Kasumi-1 (cell line): ENCODE data around the gene SIPA1L3.

Source experiments
- DNase-seq, 2 experiments: peaks; one replicate each; lab custom pipeline; 2025; lab: John Stamatoyannopoulos, UW

Gene SIPA1L3

DNA sequence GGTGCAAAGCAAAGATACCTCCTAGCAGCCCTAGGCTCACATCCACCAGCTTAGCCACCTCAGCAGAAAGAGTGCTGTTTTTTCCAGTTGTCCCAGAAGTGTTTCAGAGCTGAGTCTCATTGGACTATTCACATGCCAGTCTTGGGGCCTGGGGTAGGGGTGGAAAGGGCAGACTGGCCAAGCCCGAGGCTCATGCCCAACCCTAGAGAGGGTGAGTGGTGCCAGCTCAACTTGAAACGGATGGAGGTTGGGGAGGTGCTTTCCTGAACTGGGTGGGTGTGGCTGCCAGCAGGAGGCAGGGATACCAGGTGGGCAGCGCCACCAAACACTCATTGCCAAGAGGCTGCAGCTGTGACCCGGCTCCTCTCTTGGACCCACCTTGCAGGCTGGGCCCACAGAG, 200.1 kb downstream of the SIPA1L3 start:
- no peak for DNase-seq

DNA sequence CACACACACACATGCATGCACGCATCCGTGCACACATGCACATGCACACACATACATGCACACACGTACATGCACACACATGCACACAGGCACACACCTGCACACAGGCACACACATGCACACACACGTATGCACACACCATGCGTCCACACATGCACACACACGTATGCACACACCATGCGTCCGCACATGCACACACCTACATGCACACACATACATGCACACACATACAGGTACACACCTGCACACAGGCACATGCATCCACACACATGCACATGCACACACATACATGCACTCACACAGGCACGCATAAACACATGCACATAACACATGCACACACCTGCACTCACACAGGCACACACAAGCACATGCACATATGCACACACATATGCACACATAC, 204.9 kb downstream of the SIPA1L3 start:
- no peak for DNase-seq

DNA sequence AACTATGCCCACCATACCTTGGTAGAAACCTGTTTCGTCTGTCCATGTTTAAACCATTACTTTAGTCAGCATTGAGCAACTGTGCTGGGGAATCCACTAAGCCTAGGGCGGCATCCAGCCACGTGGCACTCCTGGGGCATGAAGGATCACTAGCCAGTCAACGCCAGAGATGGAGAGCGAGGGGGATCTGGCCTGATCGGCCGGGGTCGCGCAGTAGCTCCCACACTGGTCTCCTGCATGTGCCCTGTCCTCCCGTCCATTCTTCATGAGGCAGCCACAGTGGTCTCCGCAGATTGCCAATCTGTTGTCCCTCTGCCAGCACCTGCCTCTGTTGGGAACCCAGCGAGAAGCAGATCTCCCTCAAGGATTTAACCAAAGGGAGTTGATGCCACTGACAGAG, 207.6 kb downstream of the SIPA1L3 start:
- no peak for DNase-seq

DNA sequence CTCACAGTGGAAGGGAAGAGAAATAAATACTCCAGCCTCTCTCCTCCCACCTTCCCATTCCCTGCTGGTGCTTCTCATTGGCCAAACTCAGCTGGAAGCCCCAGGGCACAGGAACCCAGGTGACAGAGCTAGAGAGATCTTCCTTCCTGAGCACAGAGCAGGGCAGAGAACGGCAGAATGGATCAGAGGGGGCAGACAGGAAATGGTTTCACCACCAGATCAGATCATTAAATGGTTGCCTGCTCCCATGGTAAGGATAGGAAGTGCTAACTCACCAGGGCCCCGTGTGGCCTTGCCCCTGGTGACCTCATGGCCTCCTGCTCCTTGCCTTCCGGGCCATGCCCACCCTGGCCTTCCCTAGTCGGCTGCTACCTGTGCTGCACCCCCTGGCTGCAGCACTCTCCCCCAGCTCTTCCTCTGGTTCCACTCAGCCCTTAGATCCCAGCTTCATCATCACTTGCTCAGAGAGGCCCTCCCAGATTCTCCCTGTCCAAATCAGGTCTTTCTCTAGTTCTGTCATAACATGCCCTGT, 208.3 kb downstream of the SIPA1L3 start:
- DNase-seq, result no peak

DNA sequence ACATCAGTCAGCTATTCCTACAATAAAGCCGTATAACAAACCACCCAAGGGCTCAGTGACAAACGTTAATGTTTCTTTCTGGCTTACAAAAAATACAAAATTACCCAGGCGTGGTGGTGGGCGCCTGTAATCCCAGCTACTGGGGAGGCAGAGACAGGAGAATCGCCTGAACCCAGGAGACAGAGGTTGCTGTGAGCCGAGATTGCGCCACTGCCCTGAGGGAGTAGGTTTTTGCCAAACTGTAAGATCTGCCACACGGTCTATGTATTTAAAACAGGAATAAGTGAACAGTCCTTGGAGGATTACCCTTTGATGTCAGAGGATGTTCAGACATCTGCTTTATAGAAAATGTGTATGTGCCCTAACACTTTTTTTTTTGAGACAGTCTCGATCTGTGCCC, 211.2 kb downstream of the SIPA1L3 start:
- DNase-seq, result no peak

DNA sequence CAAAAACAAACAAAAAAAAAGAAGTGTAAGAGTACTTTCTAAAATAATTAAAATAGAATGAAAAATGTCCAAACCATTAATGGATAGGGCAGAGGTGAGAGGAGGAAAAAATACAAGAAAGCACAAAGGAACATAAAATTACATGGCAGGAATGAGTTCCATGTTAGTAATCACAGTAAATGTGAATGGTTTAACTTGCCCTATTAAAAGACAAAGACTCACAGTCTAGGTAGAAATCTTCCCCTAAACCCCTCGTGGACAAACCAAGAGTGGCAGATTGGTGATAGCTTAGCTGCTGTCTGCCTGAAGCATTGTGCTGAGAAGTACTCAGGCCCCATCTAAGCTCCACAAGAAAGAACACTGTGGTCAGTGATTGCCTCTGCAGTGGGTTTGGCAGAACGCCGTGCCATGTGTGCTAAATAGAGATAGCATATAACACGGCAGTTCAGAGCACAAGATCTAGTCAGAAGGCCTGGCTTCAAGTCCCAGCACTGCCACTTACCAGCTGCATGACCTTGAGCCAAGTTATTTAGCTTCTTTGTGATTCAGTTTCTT, 213.5 kb downstream of the SIPA1L3 start:
- DNase-seq, result no peak

DNA sequence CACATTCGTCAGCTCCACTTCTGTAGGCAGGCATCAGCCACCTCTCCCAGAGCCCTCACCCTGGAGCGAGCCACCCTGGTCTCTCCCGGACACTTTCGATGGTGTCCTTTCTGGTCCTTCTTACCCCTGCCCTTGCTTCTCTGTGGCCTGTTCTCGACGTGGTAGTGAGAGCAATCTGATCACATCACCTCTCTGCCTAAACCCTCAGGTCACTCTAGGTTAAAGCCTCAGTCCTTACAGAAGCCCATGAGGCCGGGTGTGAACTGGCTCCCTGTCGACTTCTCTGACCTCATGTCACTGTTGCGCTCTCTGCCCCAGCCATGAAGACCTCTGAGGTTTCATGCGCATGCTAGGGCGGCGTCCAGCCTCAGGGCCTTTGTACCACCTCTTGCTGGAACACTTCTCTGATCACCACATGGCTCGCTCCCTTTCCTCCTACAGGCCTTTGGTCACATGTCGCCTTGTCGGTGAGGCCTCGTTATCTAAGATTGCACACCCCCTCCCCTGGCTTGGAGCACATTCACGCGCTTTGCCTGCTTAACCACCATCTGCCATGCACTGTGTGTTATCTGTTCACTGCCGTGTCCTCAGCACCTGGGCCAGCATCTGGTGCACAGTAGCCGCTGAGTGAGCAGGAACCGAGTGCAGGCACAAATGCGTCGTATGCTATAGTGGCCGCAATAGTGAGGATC, 215.5 kb downstream of the SIPA1L3 start:
- DNase-seq, result no peak

DNA sequence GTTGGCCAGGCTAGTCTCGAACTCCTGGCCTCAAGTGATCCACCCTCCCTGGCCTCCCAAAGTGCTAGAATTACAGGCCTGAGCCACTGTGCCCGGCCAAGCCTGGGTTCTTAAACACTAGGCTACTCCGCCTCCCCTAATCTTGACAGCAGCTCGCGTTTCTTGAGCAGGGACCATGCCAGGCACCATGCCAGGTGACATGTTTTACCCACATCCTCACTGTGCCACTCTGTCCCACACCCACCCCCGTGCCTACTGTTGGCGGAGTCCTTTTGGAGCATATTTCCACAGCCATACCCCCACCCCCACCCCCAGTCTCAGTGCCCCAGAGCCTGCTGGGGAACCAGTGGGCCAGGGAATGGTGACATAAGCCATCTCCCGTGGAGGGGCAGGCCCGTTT, 218.2 kb downstream of the SIPA1L3 start:
- DNase-seq, result no peak

DNA sequence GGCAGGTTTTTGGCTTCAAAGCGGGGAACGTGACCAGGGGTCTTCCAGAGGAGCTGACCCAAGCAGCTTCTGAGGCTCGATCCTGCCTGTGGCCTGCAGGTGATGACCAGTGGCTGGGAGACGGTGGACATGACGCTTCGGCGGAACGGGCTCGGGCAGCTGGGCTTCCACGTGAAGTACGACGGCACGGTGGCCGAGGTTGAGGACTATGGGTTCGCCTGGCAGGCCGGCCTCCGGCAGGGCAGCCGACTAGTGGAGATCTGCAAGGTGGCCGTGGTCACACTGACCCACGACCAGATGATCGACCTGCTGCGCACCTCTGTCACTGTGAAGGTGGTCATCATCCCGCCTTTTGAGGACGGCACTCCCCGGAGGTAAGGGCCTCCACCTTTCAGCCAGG, 223.4 kb downstream of the SIPA1L3 start:
- no peak for DNase-seq

DNA sequence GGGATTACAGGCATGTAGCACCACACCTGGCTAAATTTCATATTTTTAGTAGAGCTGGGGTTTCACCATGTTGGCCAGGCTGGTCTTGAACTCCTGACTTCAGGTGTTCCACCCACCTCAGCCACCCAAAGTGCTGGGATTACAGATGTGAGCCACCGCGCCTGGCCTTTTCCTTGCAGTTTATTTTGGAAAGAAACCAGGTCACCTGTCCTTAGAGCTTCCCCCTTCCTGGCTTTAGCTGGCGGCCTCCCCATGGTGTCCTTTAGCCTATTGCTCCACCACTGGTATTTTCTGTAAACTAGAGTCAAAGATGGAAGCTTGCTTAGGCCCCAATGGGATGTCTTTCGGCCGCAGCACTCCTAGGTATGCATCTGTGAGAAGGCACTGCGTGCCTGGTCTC, 225.8 kb downstream of the SIPA1L3 start:
- no peak for DNase-seq

DNA sequence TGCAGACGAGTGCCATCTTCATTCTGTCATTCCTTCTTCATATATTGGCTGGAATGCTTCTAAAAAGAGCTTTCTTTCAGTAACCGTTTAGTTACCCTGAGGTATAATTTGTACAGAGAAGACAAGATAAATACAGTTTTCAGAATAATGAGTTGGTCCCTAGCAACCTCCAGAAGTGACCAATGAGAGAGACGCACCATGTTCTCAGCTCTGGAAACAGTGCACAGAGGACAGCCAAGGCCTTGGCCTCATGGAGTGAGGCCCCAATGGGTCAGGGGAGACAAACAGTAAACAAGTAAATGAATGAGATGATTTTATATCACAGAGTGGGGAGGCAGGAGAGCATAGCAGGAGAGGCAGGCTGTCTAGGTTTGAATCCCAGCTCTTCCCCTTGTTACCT, 226.3 kb downstream of the SIPA1L3 start:
- DNase-seq, result no peak

DNA sequence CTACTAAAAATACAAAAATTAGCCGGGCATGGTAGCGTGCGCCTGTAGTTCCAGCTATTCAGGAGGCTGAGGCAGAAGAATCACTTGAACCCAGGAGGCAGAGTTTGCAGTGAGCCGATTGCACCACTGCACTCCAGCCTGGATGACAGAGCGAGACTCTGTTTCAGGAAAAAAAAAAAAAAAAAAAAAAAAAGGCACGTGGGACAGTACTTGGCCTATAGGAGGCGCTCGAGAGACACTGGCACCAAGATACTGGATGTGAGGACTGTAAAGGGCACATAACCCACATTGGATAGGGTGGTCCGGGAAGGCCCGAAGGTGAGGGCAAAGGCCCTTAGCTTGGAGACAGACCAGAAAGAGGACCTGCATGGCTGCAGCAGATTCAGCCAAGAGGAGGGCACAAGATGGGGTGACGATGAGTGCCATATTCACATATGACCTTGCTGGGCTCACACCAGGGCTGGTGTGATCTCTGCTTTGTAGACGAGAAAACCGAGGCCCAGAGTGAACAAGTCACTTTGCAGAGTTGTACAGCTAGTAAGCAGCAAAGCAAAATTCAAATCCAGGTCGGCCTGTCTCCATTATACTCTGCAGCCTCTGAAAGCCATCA, 227.6 kb downstream of the SIPA1L3 start:
- peak; percentile 26 to 27 for DNase-seq

DNA sequence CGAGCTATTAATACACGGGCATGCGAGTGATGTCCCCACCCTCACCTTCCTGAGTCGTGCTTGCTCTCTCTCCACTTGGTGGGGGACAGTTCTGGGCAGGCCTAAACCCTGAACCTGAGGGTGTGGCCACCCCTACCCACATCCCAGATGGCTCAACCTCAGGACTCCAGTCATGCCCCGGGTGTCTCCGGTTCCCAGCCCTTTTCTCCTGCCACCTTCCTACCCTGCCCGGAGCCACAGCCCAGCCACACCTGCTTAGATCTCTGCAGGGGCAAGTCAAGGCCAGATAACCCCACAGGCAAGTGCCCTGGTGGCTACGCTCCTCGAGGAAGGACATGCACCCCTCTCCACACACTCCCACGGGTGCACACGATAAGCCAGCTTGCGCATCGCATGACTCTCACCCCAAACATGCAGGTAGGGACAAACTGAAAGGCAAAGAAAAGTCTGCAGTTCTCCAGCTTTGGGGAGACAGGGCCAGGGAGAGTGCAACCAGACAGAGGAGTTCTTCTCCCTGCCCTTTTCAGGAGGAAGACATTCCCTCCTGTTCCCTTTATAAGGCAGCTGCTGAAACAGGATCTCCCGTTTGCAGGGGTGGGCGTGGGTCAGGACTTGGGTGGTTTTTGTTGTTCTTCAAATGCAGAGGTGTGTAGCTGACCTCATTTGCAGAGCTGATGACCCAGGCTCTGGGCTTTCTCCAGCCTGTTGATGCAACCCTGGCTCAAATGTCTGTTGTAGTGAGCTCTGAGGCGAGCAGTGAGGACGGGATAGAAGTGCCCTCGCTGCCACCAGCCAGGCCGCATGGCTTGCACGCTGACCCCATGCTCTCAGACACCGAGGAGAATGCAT, 228.4 kb downstream of the SIPA1L3 start:
- DNase-seq, result no peak

DNA sequence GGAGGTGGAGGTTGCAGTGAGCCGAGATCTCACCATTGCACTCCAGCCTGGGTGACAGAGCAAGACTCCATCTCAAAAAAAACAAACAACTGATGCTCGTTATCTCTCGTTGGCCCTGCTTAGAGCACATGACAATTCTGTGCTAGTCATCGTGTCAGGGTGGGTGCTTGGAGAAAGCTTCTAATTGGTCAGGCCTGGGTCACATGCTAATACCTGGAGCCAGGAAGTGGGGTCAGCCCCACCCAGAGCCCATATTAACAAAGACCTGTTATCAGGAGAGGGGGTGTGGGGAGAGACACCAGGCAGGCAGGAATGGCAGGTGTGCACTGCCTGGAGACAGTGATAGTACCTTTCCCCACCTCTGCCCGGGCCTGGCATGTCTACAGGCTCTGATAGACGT, 232.1 kb downstream of the SIPA1L3 start:
- no peak for DNase-seq

DNA sequence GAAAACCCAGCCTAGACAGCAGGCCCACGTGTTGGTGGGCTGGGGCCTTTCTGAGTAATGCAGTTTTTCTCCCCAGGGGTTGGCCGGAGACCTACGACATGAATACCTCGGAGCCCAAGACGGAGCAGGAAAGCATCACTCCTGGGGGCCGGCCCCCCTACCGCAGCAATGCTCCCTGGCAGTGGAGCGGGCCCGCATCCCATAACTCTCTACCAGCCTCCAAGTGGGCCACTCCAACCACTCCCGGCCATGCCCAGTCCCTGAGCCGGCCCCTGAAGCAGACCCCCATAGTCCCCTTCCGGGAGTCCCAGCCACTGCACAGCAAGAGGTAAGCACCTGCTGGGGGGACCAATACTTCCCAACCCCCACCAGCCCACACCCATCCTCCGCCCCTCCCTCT, 234.1 kb downstream of the SIPA1L3 start:
- DNase-seq, result no peak

DNA sequence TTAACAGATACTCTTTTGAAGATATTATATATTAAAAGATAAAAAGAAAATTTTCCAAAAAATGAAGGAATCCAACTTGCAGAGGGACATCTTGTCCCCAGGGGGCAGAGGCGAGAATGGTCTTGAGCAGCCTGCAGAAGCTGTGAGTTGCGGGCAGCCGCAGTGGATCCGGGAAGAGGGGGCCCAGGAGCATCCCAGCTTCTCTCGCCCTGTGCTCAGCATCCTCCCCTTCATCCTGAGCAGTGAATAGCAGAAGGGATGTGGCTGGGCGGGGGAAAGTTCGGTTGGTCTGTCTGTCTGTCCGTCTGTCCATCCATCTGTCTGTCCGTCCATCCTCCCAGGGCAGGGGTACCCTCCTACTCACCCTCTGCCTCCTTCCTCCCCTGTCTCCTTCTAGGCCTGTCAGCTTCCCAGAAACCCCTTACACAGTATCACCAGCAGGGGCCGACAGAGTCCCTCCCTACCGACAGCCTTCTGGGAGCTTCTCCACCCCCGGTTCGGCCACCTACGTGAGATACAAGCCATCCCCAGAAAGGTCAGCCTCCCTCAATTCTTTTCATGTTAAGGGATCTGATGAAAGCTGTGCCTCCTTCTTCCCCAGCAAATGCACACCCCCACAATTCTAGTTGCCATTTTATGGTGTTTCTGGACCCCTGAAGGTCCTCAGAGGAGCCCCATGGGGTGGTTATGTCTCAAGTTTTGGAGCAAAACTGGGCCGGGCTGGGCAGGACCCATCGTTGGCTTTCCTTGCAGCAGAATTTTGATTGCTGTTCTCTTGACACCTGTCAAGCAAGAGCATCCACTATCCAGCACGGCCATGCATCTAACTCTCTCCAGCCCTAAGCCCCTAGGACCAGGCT, 235.4 kb downstream of the SIPA1L3 start:
- peak; percentile 53 to 58 for DNase-seq

DNA sequence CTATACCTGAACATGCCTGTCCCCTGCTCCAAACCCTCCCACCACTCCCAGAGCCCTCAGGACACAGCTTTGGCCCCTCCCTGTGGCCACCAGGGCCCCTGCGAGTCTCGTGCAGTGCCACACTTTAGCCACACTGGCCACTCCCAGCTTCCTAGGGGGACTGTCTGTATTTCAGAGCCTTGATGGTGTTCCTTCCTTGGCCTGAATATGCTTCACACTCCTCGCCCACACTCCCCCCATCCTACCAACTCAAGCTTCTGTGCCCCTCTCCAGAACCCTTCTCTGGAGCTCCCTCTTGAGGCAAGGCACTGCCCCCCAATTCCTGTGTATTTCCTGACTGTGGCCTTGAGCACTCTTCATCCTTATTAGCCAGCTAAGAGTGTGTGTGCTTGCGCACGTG, 236.8 kb downstream of the SIPA1L3 start:
- DNase-seq, result peak; percentile 35 to 62

DNA sequence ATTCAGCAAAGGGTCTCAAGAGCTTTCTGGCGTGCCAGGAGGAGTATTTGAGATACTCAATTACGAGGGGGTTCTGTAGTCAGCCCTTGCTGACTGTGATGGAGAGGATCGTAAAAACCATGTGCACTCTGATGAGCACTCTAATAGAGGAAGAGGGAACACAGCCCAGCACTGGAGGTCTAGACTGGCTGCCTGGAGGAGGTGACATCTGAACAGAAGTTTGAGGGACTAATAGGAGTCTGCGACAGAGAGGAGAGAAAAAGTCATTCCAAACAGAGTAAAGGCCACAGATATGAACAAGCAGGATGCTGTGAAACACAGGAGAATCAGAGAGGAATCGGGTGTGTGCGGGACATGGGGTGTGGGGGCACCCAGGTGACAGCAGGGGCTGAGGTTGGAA, 237.7 kb downstream of the SIPA1L3 start:
- no peak for DNase-seq

DNA sequence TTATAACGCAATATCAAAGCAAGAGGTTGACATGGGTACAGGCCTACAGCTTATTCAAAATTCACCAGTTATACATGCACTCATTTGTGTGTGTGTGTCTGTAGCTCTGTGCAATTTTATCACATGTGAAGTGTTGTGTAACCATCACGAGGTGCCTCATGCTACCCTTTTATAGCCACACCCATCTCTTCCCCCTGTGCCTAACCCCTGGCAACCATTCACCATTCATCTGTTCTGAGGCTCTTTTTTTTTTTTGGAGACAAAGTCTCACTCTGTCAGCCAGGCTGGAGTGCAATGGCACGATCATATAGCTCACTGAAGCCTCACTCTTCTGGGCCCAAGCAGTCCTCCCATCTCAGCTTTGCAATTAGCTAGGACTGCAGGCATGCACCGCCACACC, 238.6 kb downstream of the SIPA1L3 start:
- DNase-seq, result no peak

DNA sequence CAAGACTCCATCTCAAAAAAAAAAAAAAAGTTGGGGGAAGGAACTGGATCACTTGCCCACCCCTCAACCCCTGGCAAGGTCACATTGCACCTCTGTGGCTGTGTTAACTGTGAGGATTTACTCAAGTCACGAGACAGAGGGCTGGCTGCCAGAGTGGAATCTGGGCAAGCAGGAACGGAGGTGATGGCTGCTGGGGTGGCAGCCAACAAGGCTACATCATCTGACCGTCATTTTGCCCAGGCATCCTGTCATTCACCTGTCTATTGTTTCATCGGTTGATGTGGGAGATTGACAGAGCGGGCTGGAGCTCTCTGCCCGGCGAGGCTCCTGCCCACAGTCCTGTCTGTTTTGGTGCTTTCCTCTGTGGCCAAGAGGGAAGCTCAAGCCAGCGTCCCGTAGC, 241.3 kb downstream of the SIPA1L3 start:
- DNase-seq, result no peak

DNA sequence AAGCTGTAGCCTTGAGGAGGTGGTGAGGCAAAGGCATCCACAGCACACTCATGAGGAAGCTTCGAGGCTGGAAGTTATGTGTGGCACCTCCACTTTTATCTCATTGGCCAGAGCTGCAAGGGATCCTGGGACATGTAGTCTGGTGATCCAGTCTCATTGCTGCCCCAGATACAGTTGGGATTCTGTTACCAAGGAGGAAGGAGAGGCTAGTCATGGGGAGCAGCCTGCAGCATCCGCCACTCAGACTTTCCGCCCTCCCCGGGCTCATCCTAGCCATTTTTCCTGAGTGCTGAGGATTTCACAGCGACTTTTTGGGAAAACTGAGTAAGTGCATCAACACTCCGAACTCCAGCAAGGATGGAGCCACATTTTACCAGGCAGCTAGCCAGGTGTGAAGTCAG, 242.7 kb downstream of the SIPA1L3 start:
- DNase-seq, result peak; percentile 17 to 20

DNA sequence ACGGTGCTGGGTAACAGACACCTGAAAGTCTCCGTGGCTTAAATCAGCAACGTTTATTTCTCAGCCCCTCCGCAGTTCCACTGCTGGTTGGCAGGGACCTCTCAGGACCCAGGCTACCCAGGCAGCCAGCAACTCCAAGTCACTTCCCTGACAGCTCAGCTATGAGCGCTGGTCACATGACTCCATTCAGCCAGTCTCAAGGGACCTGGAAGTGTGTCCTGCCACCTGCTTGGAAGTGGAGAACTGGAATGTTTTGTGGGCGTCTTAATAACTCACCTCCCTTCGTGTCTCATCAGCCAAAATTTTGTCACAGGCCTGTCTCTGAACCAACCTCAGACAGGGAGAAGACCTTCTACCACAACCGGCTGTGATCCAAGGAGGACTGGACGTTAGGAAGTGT, 244.2 kb downstream of the SIPA1L3 start:
- no peak for DNase-seq
